ENCODE measurements around the gene PDE4B.

Gene PDE4B

DNA sequence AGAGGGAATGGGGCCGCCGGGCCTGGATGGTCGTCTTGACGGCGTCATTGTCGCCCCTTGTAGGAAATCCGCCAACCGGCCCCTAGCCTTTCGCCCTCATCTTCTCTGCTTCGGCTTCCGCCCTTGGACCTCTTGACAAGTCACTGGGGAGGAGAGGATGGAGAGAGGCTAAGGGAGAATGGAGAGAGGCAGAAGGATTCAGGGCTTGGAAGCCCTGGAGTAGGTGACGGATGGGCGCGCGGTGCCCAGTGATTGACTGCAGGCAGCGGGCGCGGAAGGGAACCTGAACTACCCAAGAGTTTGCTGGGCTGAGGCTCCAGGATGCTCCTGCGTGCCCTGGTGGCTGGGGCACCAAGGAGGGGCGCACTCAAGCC, 651 bp downstream of the PDE4B start:
- H3K4me1 ChIP-seq (ENCODE audit: insufficient read depth, low read length, severe bottlenecking) = no peaks in the 10 kb centered on the region
- no peaks in the 10 kb centered on the region for H3F3A ChIP-seq (ENCODE audit: insufficient read depth, low read length)
- H3K4me2 ChIP-seq (ENCODE audit: low read length) = no peak overlapping the region
- no peak overlapping the region for H3K9ac ChIP-seq (ENCODE audit: low read length)
- H3K79me2 ChIP-seq (ENCODE audit: insufficient read depth, low read length) = no peaks in the 10 kb centered on the region
- no peaks in the 10 kb centered on the region for H3K9me3 ChIP-seq (ENCODE audit: low read length)
- H3K27me3 ChIP-seq (ENCODE audit: insufficient read depth, low read length) = no peaks in the 10 kb centered on the region
- H4K20me1 ChIP-seq (ENCODE audit: insufficient read depth, low read length) = no peaks in the 10 kb centered on the region
- no peak overlapping the region for H3K27ac ChIP-seq (ENCODE audit: low read depth, low read length, poor library complexity, severe bottlenecking)
- H3K36me3 ChIP-seq (ENCODE audit: insufficient read depth, low read length) = no peaks in the 10 kb centered on the region
- no peak overlapping the region for H3K4me3 ChIP-seq (ENCODE audit: low read depth, low read length, poor library complexity, severe bottlenecking)
- H2AFZ ChIP-seq (ENCODE audit: low read length) = no peak overlapping the region
- TF ChIP-seq, protein P1, sequence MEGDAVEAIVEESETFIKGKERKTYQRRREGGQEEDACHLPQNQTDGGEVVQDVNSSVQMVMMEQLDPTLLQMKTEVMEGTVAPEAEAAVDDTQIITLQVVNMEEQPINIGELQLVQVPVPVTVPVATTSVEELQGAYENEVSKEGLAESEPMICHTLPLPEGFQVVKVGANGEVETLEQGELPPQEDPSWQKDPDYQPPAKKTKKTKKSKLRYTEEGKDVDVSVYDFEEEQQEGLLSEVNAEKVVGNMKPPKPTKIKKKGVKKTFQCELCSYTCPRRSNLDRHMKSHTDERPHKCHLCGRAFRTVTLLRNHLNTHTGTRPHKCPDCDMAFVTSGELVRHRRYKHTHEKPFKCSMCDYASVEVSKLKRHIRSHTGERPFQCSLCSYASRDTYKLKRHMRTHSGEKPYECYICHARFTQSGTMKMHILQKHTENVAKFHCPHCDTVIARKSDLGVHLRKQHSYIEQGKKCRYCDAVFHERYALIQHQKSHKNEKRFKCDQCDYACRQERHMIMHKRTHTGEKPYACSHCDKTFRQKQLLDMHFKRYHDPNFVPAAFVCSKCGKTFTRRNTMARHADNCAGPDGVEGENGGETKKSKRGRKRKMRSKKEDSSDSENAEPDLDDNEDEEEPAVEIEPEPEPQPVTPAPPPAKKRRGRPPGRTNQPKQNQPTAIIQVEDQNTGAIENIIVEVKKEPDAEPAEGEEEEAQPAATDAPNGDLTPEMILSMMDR (IDR thresholded peaks at IDR 0.05; ENCODE audit: low read length) = no peak
- TF ChIP-seq EZH2 (IDR thresholded peaks at IDR 0.05; ENCODE audit: borderline replicate concordance, low read length) = no peak
- no peaks in the 10 kb centered on the region for H3K9me2 ChIP-seq (ENCODE audit: low read depth, low read length)

DNA sequence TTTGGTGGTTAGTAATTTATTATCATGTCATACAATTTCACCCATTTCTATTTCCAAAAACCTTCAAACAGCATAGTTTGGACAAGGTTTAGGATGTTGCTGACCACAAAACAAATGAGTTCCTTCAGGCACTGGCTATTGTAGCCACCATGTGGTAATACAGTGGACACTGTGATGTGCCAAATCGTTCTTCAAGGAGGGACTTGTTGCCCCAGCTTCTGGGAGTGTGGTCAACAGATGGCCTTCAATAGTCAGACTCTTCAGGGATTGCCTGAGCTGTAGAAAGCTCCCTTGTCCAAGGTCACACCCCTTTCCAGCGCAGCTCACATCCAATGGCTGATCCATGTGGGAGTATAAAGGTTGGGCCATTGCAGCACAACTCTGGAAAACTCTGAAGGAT, 2.6 kb downstream of the PDE4B start:
- no peaks in the 10 kb centered on the region for H3K9me2 ChIP-seq (ENCODE audit: low read depth, low read length)
- no peak overlapping the region for H3K9ac ChIP-seq (ENCODE audit: low read length)
- H3K9me3 ChIP-seq (ENCODE audit: low read length) = no peaks in the 10 kb centered on the region
- H3K27me3 ChIP-seq (ENCODE audit: insufficient read depth, low read length) = no peaks in the 10 kb centered on the region
- no peak overlapping the region for H3K27ac ChIP-seq (ENCODE audit: low read depth, low read length, poor library complexity, severe bottlenecking)
- no peaks in the 10 kb centered on the region for H3F3A ChIP-seq (ENCODE audit: insufficient read depth, low read length)
- H3K4me2 ChIP-seq (ENCODE audit: low read length) = no peak overlapping the region
- no peaks in the 10 kb centered on the region for H3K4me1 ChIP-seq (ENCODE audit: insufficient read depth, low read length, severe bottlenecking)
- H4K20me1 ChIP-seq (ENCODE audit: insufficient read depth, low read length) = no peaks in the 10 kb centered on the region
- no peaks in the 10 kb centered on the region for H3K36me3 ChIP-seq (ENCODE audit: insufficient read depth, low read length)
- H3K79me2 ChIP-seq (ENCODE audit: insufficient read depth, low read length) = no peaks in the 10 kb centered on the region
- H2AFZ ChIP-seq (ENCODE audit: low read length) = no peak overlapping the region
- TF ChIP-seq, protein P1 (IDR thresholded peaks at IDR 0.05; ENCODE audit: low read length) = no peak
- no peak for TF ChIP-seq EZH2 (IDR thresholded peaks at IDR 0.05; ENCODE audit: borderline replicate concordance, low read length)
- H3K4me3 ChIP-seq (ENCODE audit: low read depth, low read length, poor library complexity, severe bottlenecking) = no peak overlapping the region

DNA sequence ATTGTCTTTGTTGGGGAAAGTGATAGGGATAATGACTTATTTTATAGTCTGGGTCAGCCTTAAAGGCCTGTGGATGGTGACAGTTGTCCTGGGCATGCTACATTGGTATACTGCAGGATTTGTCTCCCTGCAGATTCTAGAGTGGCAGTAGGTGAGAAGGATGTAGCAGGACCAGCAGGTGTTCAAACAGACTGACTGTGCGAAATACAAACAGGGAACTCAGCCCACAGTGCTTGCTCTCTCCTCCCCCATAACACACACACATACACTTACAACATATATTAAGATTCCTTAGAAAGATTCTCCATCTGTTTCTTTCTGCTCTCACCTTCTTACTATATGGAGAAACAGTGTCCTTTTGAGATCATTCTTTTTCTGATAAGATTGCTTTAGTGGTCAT, 6.9 kb downstream of the PDE4B start:
- Histone ChIP-seq H3K9me2 (ENCODE audit: low read depth, low read length) (no peaks in the 10 kb centered on the region), H4K20me1 (ENCODE audit: insufficient read depth, low read length) (no peaks in the 10 kb centered on the region), H3K4me1 (ENCODE audit: insufficient read depth, low read length, severe bottlenecking) (no peaks in the 10 kb centered on the region), H3K79me2 (ENCODE audit: insufficient read depth, low read length) (no peaks in the 10 kb centered on the region), H3K4me3 (ENCODE audit: low read depth, low read length, poor library complexity, severe bottlenecking) (no peak overlapping the region), H3K27ac (ENCODE audit: low read depth, low read length, poor library complexity, severe bottlenecking) (no peak overlapping the region), H3K27me3 (ENCODE audit: insufficient read depth, low read length) (no peaks in the 10 kb centered on the region), H3F3A (ENCODE audit: insufficient read depth, low read length) (no peaks in the 10 kb centered on the region), H2AFZ (ENCODE audit: low read length) (no peak overlapping the region), H3K4me2 (ENCODE audit: low read length) (no peak overlapping the region), H3K36me3 (ENCODE audit: insufficient read depth, low read length) (no peaks in the 10 kb centered on the region), H3K9me3 (ENCODE audit: low read length) (no peaks in the 10 kb centered on the region), H3K9ac (ENCODE audit: low read length) (no peak overlapping the region)
- TF ChIP-seq, protein P1 (IDR thresholded peaks at IDR 0.05; ENCODE audit: low read length) = no peak
- no peak for TF ChIP-seq EZH2 (IDR thresholded peaks at IDR 0.05; ENCODE audit: borderline replicate concordance, low read length)
